ENCODE data around the gene STRIT1.
A peak's percentile ranks its signal among the peaks of the same experiment; 100 is the strongest.
"Not testable (repeated sequence)": the region's sequence is repeated elsewhere in the genome, so short reads cannot be mapped to it uniquely, and the experiment has no call there.

Gene STRIT1

GRCh38 chr3:155262855-155263254 lies 30.6 kb downstream of the STRIT1 start:
- not testable (repeated sequence) for DNase-seq

- no peak for DNase-seq
Observed at GRCh38 chr3:155262295-155262694, 31.2 kb downstream of the STRIT1 start.

- no peak for DNase-seq
Observed at GRCh38 chr3:155254445-155254844, 39.0 kb downstream of the STRIT1 start.

- DNase-seq, result peak; percentile 25
Observed at GRCh38 chr3:155252535-155252934, 40.9 kb downstream of the STRIT1 start.

- no peak for DNase-seq
Observed at GRCh38 chr3:155252021-155252420, 41.5 kb downstream of the STRIT1 start.

- DNase-seq, result peak; percentile 68
Observed at GRCh38 chr3:155248531-155249187, 44.8 kb downstream of the STRIT1 start.

- DNase-seq, result no peak
Observed at GRCh38 chr3:155244699-155245098, 48.8 kb downstream of the STRIT1 start.

GRCh38 chr3:155244216-155244615 lies 49.3 kb downstream of the STRIT1 start:
- no peak for DNase-seq

- DNase-seq, result no peak
Observed at GRCh38 chr3:155243512-155243921, 50.0 kb downstream of the STRIT1 start.

- DNase-seq, result no peak
Observed at GRCh38 chr3:155242342-155242741, 51.1 kb downstream of the STRIT1 start.

GRCh38 chr3:155241579-155241978 lies 51.9 kb downstream of the STRIT1 start:
- DNase-seq, result no peak
